ENCODE measurements around the gene SPATA17. TPM values are rescaled to one million over a fixed set of nuclear protein-coding genes. Genes with fewer than 3 reads are reported as not detected.
A peak's percentile ranks its signal among the peaks of the same experiment; 100 is the strongest.

SPATA17 gene
- total and polyA plus RNA-seq, 2 experiments from 2014 or later: 1.2 to 3.5 TPM

GRCh38 chr1:217617126-217617525 is 14.0 kb upstream of the SPATA17 start:
- H3K9me3 Mint-ChIP-seq: no peaks in the 10 kb centered on the region
- peaks cover 13% of the 10 kb centered on the region; the same call in 2 of the 3 replicates for H3K4me1 Mint-ChIP-seq
- H3K27me3 Mint-ChIP-seq (ENCODE audit: insufficient read depth, low read depth, poor library complexity): no peaks in the 10 kb centered on the region
- H3K27ac ChIP-seq (ENCODE audit: low read depth): no peak overlapping the region
- H3K4me3 Mint-ChIP-seq: no peak overlapping the region
- peaks cover 15% of the 10 kb centered on the region for H3K4me1 ChIP-seq (ENCODE audit: insufficient read depth)
- no peak for DNase-seq (ENCODE audit: low spot score)
- peaks cover 10% of the 10 kb centered on the region; the same call in 2 of the 3 replicates for H3K36me3 Mint-ChIP-seq (ENCODE audit: low read depth)
- H3K9me2 ChIP-seq (ENCODE audit: insufficient read depth): no peaks in the 10 kb centered on the region
- H3K27ac Mint-ChIP-seq: no peak overlapping the region
- H3K4me3 ChIP-seq: no peak overlapping the region
- no peak overlapping the region for H3K4me2 ChIP-seq
- no peak for ATAC-seq
- H3K27me3 ChIP-seq (ENCODE audit: insufficient read depth): no peaks in the 10 kb centered on the region
- no peaks in the 10 kb centered on the region for H4K20me1 ChIP-seq (replicated peaks; ENCODE audit: insufficient read depth)
- peaks cover 33% of the 10 kb centered on the region for H3K79me2 ChIP-seq (replicated peaks; ENCODE audit: insufficient read depth)
- TF ChIP-seq POLR2AphosphoS5 (IDR thresholded peaks at IDR 0.05; ENCODE audit: low read depth) (no peak), ZNF462 (CRISPR knock-in tag; IDR thresholded peaks at IDR 0.05) (no peak), ETS1 (IDR thresholded peaks at IDR 0.05) (no peak)
- no peaks in the 10 kb centered on the region for H3F3A ChIP-seq (replicated peaks; ENCODE audit: low read depth)
- H2AFZ ChIP-seq: no peak overlapping the region
- no peaks in the 10 kb centered on the region for H3K36me3 ChIP-seq (ENCODE audit: insufficient read depth)

- Histone ChIP-seq H3K4me1 (ENCODE audit: insufficient read depth) (peaks cover 15% of the 10 kb centered on the region), H3K9me2 (ENCODE audit: insufficient read depth) (no peaks in the 10 kb centered on the region), H4K20me1 (replicated peaks; ENCODE audit: insufficient read depth) (no peaks in the 10 kb centered on the region), H3F3A (replicated peaks; ENCODE audit: low read depth) (no peaks in the 10 kb centered on the region), H2AFZ (no peak overlapping the region), H3K27me3 (ENCODE audit: insufficient read depth) (no peaks in the 10 kb centered on the region), H3K79me2 (replicated peaks; ENCODE audit: insufficient read depth) (peaks cover 60% of the 10 kb centered on the region), H3K4me3 (0 out of 2 replicates have a peak overlapping the region, but pooled peaks have one; percentile 7), H3K36me3 (ENCODE audit: insufficient read depth) (no peaks in the 10 kb centered on the region), H3K27ac (ENCODE audit: low read depth) (no peak overlapping the region), H3K4me2 (peak overlapping the region; percentile 13; the same call in 1 of the 2 replicates)
- no peak for TF ChIP-seq CTCF (conservative IDR thresholded peaks at IDR 0.05; ENCODE audit: low read depth in 2 of 2)
- TF ChIP-seq ZNF331 (CRISPR knock-in tag; IDR thresholded peaks at IDR 0.05; ENCODE audit: low read depth): no peak
- TF ChIP-seq REST (IDR thresholded peaks at IDR 0.05; ENCODE audit: unreplicated experiment): no peak
- no peak for TF ChIP-seq POLR2AphosphoS5 (IDR thresholded peaks at IDR 0.05; ENCODE audit: low read depth)
- TF ChIP-seq ETS1 (IDR thresholded peaks at IDR 0.05): no peak
- no peak overlapping the region; the same call in 1 of the 2 replicates for H3K27ac Mint-ChIP-seq
- H3K9me3 Mint-ChIP-seq: no peaks in the 10 kb centered on the region
- DNase-seq (ENCODE audit: low spot score) (no peak), ATAC-seq (peak; percentile 53)
- no peaks in the 10 kb centered on the region for H3K27me3 Mint-ChIP-seq (ENCODE audit: insufficient read depth, low read depth, poor library complexity)
- H3K4me3 Mint-ChIP-seq: no peak overlapping the region
- peaks cover 10% of the 10 kb centered on the region; the same call in 2 of the 3 replicates for H3K36me3 Mint-ChIP-seq (ENCODE audit: low read depth)
- H3K4me1 Mint-ChIP-seq: peaks cover 14% of the 10 kb centered on the region; the same call in 2 of the 3 replicates
Observed at GRCh38 chr1:217620814-217621213, 10.3 kb upstream of the SPATA17 start.
